Coronary artery (tissue), 2 donors: Measurements from ENCODE around the gene GNAS.

ENCODE experiments used
- DNase-seq: peaks from one replicate; pipeline ENCODE4 v3.0.0-alpha.2; 2017; ENCODE audit warnings: low spot score
- H3K27ac ChIP-seq, 2 donors: fragments of 200-600 bp; sonication (generic); one replicate each; pipeline ENCODE4 v1.5.1; 2016 to 2019
- H3K4me3 ChIP-seq: fragments of 200-600 bp; sonication (generic); 2 replicates; pipeline ENCODE4 v1.5.1; 2016; ENCODE audit warnings: mild to moderate bottlenecking, moderate library complexity
- CTCF ChIP-seq: fragments of 200-600 bp; sonication (generic); IDR thresholded peaks from one replicate; pipeline ENCODE4 v1.5.1; 2019; ENCODE audit warnings: antibody characterized with exemption

The GNAS gene

DNA sequence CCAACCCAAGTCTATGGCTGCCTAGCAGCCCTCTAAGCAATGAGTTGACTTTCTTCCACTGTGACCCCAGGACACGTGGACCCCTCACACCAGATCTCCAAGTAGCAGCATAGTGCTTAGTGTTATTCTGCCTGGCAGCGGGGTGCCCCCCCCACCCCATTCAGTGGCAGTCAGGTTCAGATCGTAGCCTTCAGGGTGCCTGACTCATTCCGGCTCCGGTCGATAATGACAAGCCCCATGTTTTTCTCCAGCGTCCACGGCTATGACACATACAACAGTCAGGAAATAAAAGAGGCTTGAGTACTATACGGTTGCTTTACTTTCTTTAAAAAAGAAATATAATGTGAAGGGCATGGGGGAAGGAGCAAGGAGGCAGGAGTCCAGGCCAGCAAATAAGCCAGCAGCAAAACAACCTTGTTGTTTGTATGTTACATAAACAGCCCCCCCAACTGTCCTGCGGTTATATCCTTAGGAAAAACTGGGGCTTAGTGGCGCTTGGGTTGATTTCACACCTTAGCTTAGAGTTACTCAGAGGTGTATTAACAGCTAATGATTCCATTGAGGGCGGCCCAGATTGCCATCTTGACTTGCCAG, 23.1 kb downstream of the GNAS start:
- no peak overlapping the region for H3K4me3 ChIP-seq
- DNase-seq, result no peak
- no peak for TF ChIP-seq CTCF
- H3K27ac ChIP-seq, result no peak overlapping the region

- no peak for DNase-seq
- Histone ChIP-seq H3K27ac (no peak overlapping the region), H3K4me3 (no peak overlapping the region)
- no peak for TF ChIP-seq CTCF
Measured at GRCh38 chr20:58876437-58876836, 23.9 kb downstream of the GNAS start.

DNA sequence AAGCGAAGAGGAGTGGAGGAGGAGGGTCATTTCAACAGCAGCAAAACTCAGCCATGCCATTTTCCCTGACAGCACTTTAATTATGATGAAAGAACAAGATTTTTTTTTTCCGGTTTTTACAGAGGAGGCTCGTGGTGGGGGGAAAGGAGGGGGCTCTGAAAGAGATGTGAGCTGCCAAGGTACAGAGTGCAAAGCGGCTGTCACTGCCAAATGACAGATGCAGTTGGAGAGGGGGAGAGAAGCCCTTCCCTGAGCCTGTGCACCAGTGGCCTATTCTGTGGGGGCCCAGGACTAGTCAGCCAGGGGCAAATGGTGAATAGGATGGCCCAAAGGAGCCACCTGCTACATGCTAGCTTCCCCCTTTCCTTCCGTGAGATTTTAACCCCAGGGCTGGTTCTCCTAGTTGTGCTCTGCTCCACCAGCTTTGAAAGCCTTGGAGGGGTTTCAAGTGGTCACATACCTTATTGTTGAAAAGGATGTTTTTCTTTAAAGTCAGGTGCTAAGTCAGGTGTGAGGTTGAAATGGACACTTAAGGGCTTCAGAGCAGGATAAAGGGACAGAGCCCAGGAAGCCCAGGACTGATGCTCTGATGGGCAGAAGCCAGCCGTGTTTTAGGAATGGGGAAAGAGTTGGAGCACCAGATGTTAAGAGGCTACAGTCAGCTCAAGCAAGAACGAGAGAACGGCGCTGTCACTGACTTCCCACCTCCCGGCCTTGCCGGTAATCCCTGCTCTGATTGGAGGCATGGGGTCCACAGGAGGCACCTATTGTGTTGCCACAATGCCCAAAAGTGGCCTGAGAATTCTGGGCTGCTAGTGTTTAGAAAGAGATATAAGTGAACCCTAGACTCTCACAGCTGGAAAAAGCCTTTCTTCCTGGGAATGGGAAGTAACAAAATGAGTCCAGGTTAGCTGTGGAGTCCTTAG, 24.8 kb downstream of the GNAS start:
- no peak overlapping the region for H3K4me3 ChIP-seq

DNA sequence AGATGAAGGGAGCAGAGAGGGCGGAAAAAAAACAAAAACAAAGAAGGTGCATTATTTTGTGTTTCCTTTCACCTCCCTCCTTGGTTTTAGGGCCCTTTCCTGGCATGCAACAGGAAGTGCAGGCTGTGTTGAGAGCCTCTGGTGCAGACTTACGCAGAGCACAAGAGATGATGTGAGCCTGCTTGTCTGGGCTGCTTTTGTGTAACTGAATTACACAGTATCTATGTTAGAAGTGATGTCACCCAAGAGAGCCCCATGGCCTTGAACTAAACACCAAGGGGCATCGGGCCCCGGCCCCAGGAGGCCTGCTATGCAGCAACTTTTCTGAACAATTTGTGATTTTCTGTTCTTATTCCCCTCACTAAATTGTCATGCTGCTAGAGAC, 25.5 kb downstream of the GNAS start:
- Histone ChIP-seq H3K4me3 (no peak overlapping the region), H3K27ac (no peak overlapping the region)
- no peak for DNase-seq
- no peak for TF ChIP-seq CTCF

More for the DNA sequence above, 24.8 kb downstream of the GNAS start:
- DNase-seq, result no peak
- H3K27ac ChIP-seq, result no peak overlapping the region
- no peak for TF ChIP-seq CTCF

DNA sequence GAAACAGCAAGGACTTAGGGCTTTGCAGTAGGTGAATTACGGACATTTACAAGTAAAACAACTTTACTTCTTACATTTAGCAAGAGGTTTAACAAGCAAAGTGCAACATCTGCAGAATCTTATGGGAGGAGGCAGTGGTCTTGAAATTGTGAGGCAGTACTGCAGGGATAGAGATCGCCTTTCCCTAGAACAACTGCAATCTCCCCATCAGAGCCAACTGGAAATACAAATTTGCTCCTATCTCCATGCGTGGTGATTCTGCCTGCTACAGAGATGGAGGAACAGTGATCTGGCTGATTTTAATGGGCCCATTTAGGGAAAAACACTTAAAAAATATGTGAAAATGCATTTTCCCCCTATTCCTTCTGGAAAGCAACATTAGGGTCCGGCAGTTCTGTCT, 25.9 kb downstream of the GNAS start:
- Histone ChIP-seq H3K27ac (no peak overlapping the region), H3K4me3 (no peak overlapping the region)
- no peak for TF ChIP-seq CTCF
- DNase-seq, result no peak

GRCh38 chr20:58880441-58880840, 27.9 kb downstream of the GNAS start:
- no peak for DNase-seq
- TF ChIP-seq CTCF, result no peak
- Histone ChIP-seq H3K27ac (no peak overlapping the region), H3K4me3 (no peak overlapping the region)
